ENCODE results near the gene PLCG2. TPM values are rescaled to one million over a fixed set of nuclear protein-coding genes. Genes with fewer than 3 reads are reported as not detected.

Gene PLCG2
- polyA plus RNA-seq, 1 donor from 2014 or later: not detected

GRCh38 chr16:81830845-81831540 lies 51.9 kb downstream of the PLCG2 start:
- H2AFZ ChIP-seq (ENCODE audit: low read depth, low read length): no peak overlapping the region
- H3F3A ChIP-seq (ENCODE audit: insufficient read depth, low read length, poor library complexity, severe bottlenecking): no peaks in the 10 kb centered on the region
- H3K27me3 ChIP-seq (ENCODE audit: insufficient read depth, low read depth, low read length): no peaks in the 10 kb centered on the region
- H3K9me2 ChIP-seq (ENCODE audit: insufficient read depth, low read length): no peaks in the 10 kb centered on the region
- no peaks in the 10 kb centered on the region for H3K36me3 ChIP-seq (ENCODE audit: insufficient read depth, low read length)
- no peak overlapping the region for H3K4me2 ChIP-seq (ENCODE audit: low read length)
- no peak overlapping the region for H3K4me3 ChIP-seq (ENCODE audit: low read length)
- no peaks in the 10 kb centered on the region for H3K79me2 ChIP-seq (replicated peaks; ENCODE audit: insufficient read depth, low read length)
- no peak overlapping the region for H3K9ac ChIP-seq (ENCODE audit: low read length)
- H3K27ac ChIP-seq (ENCODE audit: low read length): no peak overlapping the region
- H3K9me3 ChIP-seq (ENCODE audit: low read length): no peaks in the 10 kb centered on the region
- TF ChIP-seq RAD21 (conservative IDR thresholded peaks at IDR 0.05) (no peak), MXI1 (conservative IDR thresholded peaks at IDR 0.05; ENCODE audit: poor library complexity, severe bottlenecking) (no peak), TAF1 (IDR thresholded peaks at IDR 0.05; ENCODE audit: low read depth) (no peak), POLR2AphosphoS5 (IDR thresholded peaks at IDR 0.05) (no peak), EP300 (conservative IDR thresholded peaks at IDR 0.05; ENCODE audit: poor library complexity, severe bottlenecking) (no peak), SMC3 (conservative IDR thresholded peaks at IDR 0.05; ENCODE audit: poor library complexity) (no peak), REST (IDR thresholded peaks at IDR 0.05; ENCODE audit: borderline replicate concordance) (no peak), EZH2 (IDR thresholded peaks at IDR 0.05; ENCODE audit: borderline replicate concordance, insufficient read depth, low read length, poor library complexity, severe bottlenecking) (no peak)
- TF ChIP-seq, protein P1, sequence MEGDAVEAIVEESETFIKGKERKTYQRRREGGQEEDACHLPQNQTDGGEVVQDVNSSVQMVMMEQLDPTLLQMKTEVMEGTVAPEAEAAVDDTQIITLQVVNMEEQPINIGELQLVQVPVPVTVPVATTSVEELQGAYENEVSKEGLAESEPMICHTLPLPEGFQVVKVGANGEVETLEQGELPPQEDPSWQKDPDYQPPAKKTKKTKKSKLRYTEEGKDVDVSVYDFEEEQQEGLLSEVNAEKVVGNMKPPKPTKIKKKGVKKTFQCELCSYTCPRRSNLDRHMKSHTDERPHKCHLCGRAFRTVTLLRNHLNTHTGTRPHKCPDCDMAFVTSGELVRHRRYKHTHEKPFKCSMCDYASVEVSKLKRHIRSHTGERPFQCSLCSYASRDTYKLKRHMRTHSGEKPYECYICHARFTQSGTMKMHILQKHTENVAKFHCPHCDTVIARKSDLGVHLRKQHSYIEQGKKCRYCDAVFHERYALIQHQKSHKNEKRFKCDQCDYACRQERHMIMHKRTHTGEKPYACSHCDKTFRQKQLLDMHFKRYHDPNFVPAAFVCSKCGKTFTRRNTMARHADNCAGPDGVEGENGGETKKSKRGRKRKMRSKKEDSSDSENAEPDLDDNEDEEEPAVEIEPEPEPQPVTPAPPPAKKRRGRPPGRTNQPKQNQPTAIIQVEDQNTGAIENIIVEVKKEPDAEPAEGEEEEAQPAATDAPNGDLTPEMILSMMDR (IDR thresholded peaks at IDR 0.05; ENCODE audit: poor library complexity, severe bottlenecking): no peak
- no peaks in the 10 kb centered on the region for H4K20me1 ChIP-seq (ENCODE audit: insufficient read depth)

DNA sequence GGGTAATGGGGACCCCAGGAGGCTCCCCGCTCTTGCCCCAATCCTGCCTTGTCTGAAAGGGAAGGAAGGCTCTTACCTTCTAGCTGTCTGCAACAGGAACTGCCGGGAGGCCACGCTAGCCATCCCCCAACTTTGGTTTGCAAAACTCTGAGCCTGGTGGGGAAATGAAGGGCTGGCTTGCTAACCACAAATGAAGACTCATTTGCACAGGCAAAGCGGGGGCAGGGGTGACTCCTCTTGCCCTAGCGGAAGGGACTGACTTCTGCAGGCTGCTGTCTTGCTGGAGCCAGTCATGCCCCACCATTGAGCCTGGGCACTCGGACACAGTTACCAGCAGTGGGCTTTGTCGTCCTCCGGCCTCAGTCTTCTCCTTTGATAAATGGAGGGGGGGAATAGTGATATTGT lies 52.6 kb downstream of the PLCG2 start:
- H4K20me1 ChIP-seq (ENCODE audit: insufficient read depth): no peaks in the 10 kb centered on the region
- H3F3A ChIP-seq (ENCODE audit: insufficient read depth, low read length, poor library complexity, severe bottlenecking): no peaks in the 10 kb centered on the region
- H3K4me2 ChIP-seq (ENCODE audit: low read length): no peak overlapping the region

More for the DNA sequence above, 52.6 kb downstream of the PLCG2 start:
- H3K79me2 ChIP-seq (replicated peaks; ENCODE audit: insufficient read depth, low read length): no peaks in the 10 kb centered on the region
- H3K27me3 ChIP-seq (ENCODE audit: insufficient read depth, low read depth, low read length): no peaks in the 10 kb centered on the region
- no peak overlapping the region for H2AFZ ChIP-seq (ENCODE audit: low read depth, low read length)
- TF ChIP-seq POLR2AphosphoS5 (IDR thresholded peaks at IDR 0.05) (no peak), SMC3 (conservative IDR thresholded peaks at IDR 0.05; ENCODE audit: poor library complexity) (no peak), MXI1 (conservative IDR thresholded peaks at IDR 0.05; ENCODE audit: poor library complexity, severe bottlenecking) (no peak), REST (IDR thresholded peaks at IDR 0.05; ENCODE audit: borderline replicate concordance) (no peak), EP300 (conservative IDR thresholded peaks at IDR 0.05; ENCODE audit: poor library complexity, severe bottlenecking) (no peak), RAD21 (conservative IDR thresholded peaks at IDR 0.05) (no peak), EZH2 (IDR thresholded peaks at IDR 0.05; ENCODE audit: borderline replicate concordance, insufficient read depth, low read length, poor library complexity, severe bottlenecking) (no peak), TAF1 (IDR thresholded peaks at IDR 0.05; ENCODE audit: low read depth) (no peak)
- TF ChIP-seq, protein P1 (IDR thresholded peaks at IDR 0.05; ENCODE audit: poor library complexity, severe bottlenecking): no peak
- no peaks in the 10 kb centered on the region for H3K9me3 ChIP-seq (ENCODE audit: low read length)
- no peak overlapping the region for H3K9ac ChIP-seq (ENCODE audit: low read length)
- H3K9me2 ChIP-seq (ENCODE audit: insufficient read depth, low read length): no peaks in the 10 kb centered on the region
- H3K36me3 ChIP-seq (ENCODE audit: insufficient read depth, low read length): no peaks in the 10 kb centered on the region
- H3K27ac ChIP-seq (ENCODE audit: low read length): no peak overlapping the region
- H3K4me3 ChIP-seq (ENCODE audit: low read length): no peak overlapping the region
